HTR-8/SVneo (cell line): ENCODE data around the gene CYP21A2.
"Not testable (repeated sequence)": the region's sequence is repeated elsewhere in the genome, so short reads cannot be mapped to it uniquely, and the experiment has no call there.

Experiments
- DNase-seq: peaks from one replicate; pipeline ENCODE4 v3.0.0; 2011; ENCODE audit warnings: low spot score, mixed read lengths; ENCODE audit not compliant: insufficient read length
- FAIRE-seq: peaks from 2 replicates; lab custom pipeline; 2011; peaks lifted over from hg19 to GRCh38; lab: Jason Lieb, UNC

CYP21A2 gene

DNA sequence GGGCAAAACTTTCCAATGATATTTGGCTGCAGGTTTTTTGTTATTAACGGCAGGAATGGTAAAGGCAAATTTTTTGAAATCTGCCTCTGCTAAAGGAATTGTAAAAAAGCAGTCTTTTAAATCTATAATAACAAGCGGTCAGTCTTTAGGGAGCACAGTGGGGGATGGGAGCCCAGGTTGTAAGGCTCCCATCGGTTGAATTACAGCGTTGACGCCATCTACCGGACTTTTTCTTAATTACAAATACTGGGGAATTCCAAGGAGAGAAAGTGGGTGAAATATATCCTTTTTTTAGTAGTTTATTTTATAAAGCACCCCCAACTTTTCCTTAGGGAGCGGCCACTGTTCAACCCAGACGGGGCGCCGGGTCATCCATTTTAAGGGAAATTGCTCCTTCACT, 16.1 kb upstream of the CYP21A2 start:
- FAIRE-seq, DNase-seq: not testable (repeated sequence)

DNA sequence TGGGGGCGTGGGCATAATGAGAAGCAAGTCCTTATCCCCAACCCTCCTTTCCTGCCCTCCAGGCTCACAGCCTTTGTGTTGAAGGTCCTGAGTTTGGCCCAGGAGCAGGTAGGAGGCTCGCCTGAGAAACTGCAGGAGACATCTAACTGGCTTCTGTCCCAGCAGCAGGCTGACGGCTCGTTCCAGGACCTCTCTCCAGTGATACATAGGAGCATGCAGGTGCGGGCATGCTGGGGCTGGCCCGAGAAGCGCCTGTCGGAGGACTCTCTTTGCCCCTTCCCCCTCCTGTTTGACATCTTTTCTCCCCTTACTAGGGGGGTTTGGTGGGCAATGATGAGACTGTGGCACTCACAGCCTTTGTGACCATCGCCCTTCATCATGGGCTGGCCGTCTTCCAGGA, 9.6 kb upstream of the CYP21A2 start:
- not testable (repeated sequence) for DNase-seq

DNA sequence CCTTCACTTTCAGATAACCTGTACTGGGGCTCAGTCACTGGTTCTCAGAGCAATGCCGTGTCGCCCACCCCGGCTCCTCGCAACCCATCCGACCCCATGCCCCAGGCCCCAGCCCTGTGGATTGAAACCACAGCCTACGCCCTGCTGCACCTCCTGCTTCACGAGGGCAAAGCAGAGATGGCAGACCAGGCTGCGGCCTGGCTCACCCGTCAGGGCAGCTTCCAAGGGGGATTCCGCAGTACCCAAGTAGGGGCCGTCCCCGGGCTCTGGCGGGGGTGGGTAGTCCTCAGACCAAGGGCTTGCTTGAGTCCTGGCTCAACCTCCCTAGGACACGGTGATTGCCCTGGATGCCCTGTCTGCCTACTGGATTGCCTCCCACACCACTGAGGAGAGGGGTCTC, 8.7 kb upstream of the CYP21A2 start:
- FAIRE-seq, DNase-seq: not testable (repeated sequence)

More for the DNA sequence above, 9.6 kb upstream of the CYP21A2 start:
- peak; percentile 73 for FAIRE-seq

DNA sequence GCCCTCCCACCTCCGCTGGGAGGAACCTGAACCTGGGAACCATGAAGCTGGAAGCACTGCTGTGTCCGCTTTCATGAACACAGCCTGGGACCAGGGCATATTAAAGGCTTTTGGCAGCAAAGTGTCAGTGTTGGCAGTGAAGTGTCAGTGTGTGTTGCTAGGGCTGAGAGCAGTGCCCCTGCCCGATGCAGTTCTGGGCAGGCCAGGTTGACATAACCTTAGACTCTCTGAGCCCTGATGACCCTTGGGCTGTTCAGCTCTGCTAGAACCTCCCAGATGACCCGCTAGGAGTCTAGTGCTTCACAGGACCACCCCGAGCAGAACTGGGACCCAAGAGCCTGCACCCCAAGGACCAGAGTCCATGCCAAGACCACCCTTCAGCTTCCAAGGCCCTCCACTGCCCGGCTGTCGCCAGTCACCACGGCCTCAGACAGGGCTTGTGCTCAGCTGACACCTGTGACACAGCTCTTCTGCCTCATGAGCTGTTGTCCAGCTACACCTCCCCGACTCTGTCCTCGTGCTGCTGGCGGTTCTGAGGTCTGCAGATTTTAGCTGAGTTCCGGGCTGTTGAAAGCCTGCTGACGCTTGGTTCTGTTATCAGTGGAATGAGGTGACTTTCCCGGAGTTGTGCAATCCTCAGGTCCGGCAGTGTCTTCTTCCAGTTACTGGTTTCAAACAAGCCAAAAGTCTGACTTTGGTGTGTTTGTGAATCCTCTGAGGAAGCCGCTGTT, 2.8 kb upstream of the CYP21A2 start:
- FAIRE-seq, DNase-seq: not testable (repeated sequence)

DNA sequence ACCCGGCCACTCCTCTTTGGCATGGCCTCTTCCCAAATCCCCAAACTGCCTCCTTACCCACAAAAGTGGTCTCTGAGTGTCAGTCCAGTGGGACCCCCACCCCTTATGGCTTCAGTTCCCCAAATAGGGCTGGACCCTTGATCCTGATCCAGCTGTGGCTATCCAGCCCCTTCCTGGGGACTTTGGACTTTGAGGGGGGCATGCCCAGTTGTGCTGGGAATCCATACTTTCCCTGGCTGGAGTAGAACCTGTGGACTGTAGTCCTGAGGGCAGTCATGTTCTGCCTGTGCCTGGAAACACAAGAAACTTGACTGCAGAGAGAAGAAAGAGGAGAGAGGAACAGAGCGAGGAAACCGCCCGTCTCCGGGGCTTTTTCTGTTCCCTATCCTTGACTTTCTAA, 1.1 kb upstream of the CYP21A2 start:
- not testable (repeated sequence) for DNase-seq, FAIRE-seq

DNA sequence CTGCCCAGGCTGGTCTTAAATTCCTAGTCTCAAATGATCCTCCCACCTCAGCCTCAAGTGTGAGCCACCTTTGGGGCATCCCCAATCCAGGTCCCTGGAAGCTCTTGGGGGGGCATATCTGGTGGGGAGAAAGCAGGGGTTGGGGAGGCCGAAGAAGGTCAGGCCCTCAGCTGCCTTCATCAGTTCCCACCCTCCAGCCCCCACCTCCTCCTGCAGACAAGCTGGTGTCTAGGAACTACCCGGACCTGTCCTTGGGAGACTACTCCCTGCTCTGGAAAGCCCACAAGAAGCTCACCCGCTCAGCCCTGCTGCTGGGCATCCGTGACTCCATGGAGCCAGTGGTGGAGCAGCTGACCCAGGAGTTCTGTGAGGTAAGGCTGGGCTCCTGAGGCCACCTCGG, 663 bp downstream of the CYP21A2 start:
- not testable (repeated sequence) for DNase-seq, FAIRE-seq

DNA sequence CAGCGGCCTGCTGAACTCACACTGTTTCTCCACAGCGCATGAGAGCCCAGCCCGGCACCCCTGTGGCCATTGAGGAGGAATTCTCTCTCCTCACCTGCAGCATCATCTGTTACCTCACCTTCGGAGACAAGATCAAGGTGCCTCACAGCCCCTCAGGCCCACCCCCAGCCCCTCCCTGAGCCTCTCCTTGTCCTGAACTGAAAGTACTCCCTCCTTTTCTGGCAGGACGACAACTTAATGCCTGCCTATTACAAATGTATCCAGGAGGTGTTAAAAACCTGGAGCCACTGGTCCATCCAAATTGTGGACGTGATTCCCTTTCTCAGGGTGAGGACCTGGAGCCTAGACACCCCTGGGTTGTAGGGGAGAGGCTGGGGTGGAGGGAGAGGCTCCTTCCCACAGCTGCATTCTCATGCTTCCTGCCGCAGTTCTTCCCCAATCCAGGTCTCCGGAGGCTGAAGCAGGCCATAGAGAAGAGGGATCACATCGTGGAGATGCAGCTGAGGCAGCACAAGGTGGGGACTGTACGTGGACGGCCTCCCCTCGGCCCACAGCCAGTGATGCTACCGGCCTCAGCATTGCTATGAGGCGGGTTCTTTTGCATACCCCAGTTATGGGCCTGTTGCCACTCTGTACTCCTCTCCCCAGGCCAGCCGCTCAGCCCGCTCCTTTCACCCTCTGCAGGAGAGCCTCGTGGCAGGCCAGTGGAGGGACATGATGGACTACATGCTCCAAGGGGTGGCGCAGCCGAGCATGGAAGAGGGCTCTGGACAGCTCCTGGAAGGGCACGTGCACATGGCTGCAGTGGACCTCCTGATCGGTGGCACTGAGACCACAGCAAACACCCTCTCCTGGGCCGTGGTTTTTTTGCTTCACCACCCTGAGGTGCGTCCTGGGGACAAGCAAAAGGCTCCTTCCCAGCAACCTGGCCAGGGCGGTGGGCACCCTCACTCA, 1.4 kb downstream of the CYP21A2 start:
- FAIRE-seq = not testable (repeated sequence)

DNA sequence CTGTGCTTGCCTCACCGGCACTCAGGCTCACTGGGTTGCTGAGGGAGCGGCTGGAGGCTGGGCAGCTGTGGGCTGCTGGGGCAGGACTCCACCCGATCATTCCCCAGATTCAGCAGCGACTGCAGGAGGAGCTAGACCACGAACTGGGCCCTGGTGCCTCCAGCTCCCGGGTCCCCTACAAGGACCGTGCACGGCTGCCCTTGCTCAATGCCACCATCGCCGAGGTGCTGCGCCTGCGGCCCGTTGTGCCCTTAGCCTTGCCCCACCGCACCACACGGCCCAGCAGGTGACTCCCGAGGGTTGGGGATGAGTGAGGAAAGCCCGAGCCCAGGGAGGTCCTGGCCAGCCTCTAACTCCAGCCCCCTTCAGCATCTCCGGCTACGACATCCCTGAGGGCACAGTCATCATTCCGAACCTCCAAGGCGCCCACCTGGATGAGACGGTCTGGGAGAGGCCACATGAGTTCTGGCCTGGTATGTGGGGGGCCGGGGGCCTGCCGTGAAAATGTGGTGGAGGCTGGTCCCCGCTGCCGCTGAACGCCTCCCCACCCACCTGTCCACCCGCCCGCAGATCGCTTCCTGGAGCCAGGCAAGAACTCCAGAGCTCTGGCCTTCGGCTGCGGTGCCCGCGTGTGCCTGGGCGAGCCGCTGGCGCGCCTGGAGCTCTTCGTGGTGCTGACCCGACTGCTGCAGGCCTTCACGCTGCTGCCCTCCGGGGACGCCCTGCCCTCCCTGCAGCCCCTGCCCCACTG, 2.3 kb downstream of the CYP21A2 start:
- not testable (repeated sequence) for FAIRE-seq, DNase-seq

More for the DNA sequence above, 1.4 kb downstream of the CYP21A2 start:
- not testable (repeated sequence) for DNase-seq

DNA sequence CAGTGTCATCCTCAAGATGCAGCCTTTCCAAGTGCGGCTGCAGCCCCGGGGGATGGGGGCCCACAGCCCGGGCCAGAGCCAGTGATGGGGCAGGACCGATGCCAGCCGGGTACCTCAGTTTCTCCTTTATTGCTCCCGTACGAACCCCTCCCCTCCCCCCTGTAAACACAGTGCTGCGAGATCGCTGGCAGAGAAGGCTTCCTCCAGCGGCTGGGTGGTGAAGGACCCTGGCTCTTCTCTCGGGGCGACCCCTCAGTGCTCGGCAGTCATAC, 2.8 kb downstream of the CYP21A2 start:
- not testable (repeated sequence) for DNase-seq, FAIRE-seq

DNA sequence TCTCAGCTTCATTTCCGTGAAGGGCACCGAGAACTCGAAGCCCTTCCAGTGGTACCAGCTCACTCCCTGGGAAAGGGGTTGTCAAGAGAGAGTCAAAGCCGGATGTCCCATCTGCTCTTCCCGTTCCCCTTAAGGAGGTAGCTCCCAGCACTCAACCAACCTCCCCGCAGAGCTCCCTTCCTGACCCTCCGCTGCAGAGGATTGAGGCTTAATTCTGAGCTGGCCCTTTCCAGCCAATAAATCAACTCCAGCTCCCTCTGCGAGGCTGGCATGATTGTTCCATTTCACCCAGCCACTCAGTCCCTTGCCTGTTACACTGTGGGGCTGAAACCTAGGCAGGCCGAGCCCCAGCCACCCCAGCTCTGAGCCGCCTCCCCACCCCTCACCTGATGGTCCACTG, 3.2 kb downstream of the CYP21A2 start:
- not testable (repeated sequence) for FAIRE-seq, DNase-seq

DNA sequence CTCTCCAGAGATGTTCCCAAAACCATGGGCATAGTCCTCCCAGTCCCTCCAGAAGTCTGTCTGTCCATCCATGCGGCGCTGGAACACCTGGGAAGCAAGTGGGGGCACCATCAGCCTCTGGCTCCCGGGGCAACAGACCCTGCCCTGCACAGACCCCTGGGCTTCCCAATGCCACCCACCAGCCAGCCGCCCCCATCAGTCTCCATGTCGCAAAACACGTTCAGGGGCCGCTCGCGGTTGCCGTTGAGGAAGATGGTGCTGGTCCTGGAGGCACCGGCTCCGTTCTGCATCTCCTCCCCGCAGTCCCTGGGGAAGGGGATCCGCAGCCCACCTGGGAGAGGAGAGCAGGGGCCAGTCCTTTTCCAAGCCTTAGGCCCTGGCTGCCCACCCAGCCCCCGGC, 4.1 kb downstream of the CYP21A2 start:
- FAIRE-seq, DNase-seq: not testable (repeated sequence)

DNA sequence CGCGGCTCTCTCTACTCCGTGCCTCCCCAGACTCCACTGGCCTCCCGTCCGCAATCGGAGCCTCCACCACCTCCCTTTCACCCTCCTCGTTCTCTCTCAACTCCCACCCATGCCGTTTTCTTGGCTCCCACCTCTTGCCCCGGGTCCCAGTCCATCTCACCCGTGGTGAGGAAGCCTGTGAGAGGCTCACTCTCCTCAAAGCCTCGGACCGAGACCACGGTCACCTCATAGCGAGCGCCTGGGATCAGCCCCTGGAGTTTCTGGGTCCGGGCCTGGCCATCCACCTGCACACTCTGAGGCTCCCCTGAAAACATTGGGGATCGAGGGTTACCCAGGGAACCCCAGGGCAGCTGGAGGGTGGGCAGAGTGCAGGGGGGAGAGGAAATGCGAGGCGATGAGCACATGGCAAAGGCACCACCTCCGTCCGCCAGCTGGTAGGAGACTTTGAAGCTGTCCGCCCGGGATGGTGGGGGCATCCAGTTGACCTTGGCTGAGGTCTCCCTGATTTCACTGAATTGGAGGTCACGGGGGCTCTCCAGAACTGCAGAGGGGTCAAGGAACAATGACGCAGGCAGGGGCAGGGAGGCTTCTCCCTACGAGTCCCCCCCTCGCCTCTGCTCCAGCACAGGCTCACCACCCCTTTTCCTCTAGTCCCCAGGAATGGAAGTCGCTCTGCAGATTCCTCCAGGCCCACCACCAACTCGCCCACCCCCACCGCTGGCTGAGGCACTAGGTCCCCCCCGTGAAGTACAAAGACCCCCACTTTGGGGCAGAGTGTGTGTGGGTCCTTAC, 5.6 kb downstream of the CYP21A2 start:
- not testable (repeated sequence) for FAIRE-seq, DNase-seq

DNA sequence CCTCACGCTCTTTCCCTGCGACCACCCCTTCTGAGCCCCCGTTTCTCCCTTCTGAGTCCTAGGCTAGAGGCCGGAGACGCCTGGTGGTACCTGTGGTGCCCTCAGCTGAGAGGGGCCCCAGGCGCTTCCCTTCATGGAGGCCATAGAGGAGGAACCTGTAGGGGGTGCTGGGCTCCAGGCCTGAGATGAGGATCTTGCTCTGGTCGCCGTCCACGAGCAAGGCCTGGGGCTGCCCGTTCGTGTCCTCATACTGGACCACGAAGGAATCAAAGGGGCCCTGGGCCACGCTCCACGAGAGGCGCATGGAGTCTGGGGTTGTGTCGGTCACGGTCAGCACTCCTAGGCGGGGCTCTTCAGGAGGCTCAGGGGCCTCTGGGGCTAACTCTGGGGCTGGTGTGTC, 6.7 kb downstream of the CYP21A2 start:
- not testable (repeated sequence) for FAIRE-seq, DNase-seq

DNA sequence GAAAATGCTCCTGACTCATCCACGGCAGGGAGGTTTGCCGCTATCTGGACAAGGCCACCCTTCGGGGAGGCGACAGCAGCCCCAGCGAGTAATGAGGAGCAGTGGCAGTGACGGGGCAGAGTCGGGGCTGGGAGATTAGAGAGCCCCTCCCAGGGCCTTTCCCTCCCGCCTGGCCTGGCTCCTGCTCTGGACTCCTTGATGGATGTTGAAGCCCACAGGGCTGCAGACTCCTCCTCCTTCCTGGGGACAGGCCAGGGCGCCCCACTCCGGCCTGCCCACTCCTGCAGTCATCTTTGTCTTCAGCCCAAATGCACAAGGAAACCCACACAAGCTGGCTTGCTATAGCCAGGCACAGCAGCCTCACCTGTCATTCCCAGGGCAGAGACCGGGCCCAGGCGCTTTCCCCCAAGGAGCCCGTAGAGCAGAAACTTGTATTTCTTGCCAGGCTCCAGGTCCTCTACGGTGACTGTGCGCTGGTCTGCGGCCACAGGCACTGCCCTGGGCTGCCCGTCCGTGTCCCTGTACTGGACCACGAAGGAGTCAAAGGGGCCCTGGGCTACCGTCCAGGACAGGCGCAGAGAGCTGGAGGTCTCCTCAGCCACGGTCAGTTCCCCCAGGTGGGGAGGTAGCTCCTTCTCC, 7.7 kb downstream of the CYP21A2 start:
- no peak for DNase-seq
- FAIRE-seq = peak; percentile 79

DNA sequence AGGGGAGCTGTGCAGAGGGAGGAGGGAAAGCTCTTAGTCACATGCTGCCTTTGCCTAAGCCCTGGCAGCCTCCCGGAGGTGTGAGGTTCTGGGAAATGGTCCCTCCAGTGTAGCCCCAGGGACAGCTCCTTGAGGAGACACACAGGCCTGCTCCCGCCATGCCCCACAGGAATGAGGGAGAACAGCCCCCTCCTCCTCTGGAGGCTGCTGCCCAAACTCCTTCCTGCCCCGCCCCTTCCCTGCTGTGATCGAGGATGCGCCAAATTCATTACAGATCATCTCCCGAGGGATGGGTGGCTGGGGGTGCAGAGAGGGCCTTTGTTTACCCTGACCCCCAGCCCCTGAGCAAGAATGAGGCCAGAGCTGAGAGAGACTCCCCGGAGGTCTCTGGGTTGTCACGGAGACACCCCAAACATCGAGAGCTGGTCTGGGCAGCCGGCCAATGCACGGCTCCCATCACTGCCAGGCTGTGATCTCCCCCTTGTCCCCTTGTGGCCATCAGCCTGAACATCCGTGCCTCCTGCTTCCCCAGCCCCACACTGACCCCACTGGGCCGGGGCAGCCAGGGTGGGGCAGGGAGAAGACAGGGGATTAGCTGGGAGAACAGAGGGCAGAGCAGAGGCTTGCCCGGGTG, 8.4 kb downstream of the CYP21A2 start:
- DNase-seq = peak; percentile 27
- FAIRE-seq = peak; percentile 28

DNA sequence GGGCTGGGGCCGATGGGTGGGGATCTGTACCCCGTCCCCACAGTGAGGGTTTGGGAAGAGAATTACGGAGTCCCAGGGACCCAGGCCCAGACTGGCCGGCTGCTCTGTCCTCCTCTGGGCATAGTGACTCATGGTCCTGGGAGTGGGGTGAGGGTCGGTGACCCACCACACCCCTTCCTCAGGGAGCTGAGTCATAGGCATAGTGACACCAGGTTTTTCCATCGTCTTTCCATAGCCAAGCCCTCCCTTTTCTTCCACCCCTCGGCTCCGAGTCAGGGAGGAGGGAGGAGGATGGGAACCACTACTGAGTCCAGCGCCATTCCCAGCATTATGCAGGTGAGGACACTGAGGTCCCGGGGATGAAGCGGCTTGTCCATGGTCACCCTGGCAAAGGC, 8.9 kb downstream of the CYP21A2 start:
- DNase-seq (peak; percentile 60), FAIRE-seq (peak; percentile 49)

DNA sequence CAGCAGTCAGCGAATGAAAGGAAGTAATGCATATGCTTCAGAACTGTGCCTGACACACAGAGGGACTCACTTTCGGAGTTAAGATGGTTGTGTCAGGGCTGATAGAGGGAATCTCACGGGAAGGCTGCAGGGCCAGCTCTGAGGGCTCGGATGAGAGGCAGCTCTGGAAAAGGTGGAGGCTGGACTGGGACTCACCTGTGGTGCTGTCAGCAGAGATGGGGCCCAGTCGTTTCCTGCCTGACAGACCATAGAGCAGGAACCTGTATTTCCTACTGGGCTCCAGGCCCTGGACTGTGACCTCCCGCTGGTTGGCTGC, 9.3 kb downstream of the CYP21A2 start:
- FAIRE-seq = no peak
- DNase-seq = no peak

DNA sequence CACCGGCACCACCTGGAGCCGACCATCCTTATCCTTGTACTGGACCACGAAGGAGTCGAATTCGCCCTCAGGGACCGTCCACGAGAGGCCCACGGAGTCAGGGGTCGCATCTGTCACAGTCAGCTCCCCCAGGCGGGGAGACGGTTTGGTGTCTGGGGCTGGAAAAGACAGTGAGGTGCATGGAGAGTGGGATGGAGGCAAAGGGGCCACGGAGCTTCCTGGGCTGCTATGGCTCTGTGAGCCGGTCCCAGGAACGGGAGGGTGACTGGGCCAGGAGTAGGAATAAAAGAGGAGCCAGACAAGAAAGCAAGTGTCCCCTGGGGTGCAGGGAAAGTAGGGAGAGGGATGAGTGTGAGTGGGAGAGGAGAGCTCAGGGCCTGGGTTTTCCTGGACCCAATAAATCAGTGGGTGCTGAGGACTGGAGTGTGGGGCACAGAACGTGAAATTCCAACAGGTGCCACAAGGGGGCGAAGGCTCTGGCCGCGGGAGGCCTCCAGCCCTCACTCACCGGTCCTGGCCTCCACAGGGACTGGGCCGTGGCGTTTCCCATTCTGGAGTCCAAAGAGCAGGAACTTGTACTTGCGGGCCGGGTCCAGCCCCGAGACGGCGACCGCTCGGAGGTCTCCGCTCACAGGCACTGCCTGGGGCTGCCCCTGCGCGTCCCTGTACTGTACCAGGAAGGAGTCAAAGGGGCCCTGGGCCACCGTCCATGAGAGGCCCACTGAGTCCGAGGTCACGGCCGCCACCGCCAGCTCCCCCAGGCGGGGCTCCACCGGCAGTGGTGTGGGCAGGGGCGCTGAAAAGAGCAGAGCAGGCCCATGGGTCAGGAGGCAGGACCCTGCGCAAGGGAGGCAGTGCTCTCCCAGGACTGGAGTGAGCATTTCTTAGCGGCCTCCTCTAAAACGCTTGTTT, 9.9 kb downstream of the CYP21A2 start:
- DNase-seq (peak; percentile 85), FAIRE-seq (no peak)
